Kidney epithelial cell (primary cell): ENCODE data around the gene ANXA6. TPM values are rescaled to one million over a fixed set of nuclear protein-coding genes. Genes with fewer than 3 reads are reported as not detected.

ENCODE experiments used
- DNase-seq: peaks from one replicate; pipeline ENCODE4 v3.0.0-alpha.2; 2010; ENCODE audit warnings: low read depth
- H3K27me3 ChIP-seq: 2 replicates; pipeline ENCODE4 v1.6.0; 2011; ENCODE audit warnings: low read length; ENCODE audit not compliant: control insufficient read depth, insufficient read depth
- H3K36me3 ChIP-seq: 2 replicates; pipeline ENCODE4 v1.5.1; 2011; ENCODE audit warnings: low read length; ENCODE audit not compliant: control insufficient read depth, insufficient read depth
- H3K4me3 ChIP-seq: 2 replicates; pipeline ENCODE4 v1.5.1; 2011; ENCODE audit warnings: low read depth, mild to moderate bottlenecking, control low read depth, low read length
- total RNA-seq: library from RNA; depleted of rRNA; stranded (reverse); fragments of >200 nt; gene quantifications from 2 replicates; pipeline ENCODE4 v1.2.3, GENCODE V29; 2015
- TF ChIP-seq, protein P1 (sequence below): IDR thresholded peaks from 2 replicates; pipeline ENCODE4 v1.5.1; 2011; ENCODE audit warnings: mild to moderate bottlenecking, moderate library complexity, low read length, control low read depth, inconsistent platforms; ENCODE audit not compliant: insufficient read depth, poor library complexity, severe bottlenecking

Gene ANXA6
- total RNA-seq, 1 donor from 2014 or later, result 59.9 TPM

DNA sequence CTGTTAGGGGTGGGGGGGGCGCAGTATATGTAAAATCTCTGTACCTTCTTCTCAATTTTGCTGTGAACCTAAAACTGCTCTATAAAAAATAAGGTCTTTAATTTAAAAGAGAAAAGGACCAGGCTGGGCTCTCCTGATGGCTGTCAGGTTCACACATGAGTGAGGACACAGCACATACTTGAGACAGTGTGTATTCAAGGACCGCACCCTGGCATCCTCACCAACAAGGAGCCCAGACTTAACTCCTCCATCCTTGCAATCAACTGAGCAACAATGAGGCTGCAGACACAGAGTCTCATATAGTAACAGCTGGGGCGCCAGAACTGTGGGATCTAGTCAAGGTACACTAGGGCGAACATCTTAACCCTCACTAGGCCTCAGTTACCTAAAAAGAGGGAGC is 86.6 kb downstream of the ANXA6 start:
- Histone ChIP-seq H3K4me3 (no peak overlapping the region), H3K36me3 (peaks cover 4% of the 10 kb centered on the region), H3K27me3 (no peaks in the 10 kb centered on the region)
- TF ChIP-seq, protein P1, sequence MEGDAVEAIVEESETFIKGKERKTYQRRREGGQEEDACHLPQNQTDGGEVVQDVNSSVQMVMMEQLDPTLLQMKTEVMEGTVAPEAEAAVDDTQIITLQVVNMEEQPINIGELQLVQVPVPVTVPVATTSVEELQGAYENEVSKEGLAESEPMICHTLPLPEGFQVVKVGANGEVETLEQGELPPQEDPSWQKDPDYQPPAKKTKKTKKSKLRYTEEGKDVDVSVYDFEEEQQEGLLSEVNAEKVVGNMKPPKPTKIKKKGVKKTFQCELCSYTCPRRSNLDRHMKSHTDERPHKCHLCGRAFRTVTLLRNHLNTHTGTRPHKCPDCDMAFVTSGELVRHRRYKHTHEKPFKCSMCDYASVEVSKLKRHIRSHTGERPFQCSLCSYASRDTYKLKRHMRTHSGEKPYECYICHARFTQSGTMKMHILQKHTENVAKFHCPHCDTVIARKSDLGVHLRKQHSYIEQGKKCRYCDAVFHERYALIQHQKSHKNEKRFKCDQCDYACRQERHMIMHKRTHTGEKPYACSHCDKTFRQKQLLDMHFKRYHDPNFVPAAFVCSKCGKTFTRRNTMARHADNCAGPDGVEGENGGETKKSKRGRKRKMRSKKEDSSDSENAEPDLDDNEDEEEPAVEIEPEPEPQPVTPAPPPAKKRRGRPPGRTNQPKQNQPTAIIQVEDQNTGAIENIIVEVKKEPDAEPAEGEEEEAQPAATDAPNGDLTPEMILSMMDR, result no peak
- no peak for DNase-seq

GRCh38 chr5:151070449-151070848 is 87.1 kb downstream of the ANXA6 start:
- no peaks in the 10 kb centered on the region for H3K27me3 ChIP-seq
- peaks cover 4% of the 10 kb centered on the region for H3K36me3 ChIP-seq
- no peak for DNase-seq
- H3K4me3 ChIP-seq, result no peak overlapping the region
- TF ChIP-seq, protein P1, result no peak

GRCh38 chr5:151068433-151069197 is 89.0 kb downstream of the ANXA6 start:
- no peaks in the 10 kb centered on the region for H3K27me3 ChIP-seq
- peaks cover 4% of the 10 kb centered on the region for H3K36me3 ChIP-seq
- TF ChIP-seq, protein P1, result no peak
- H3K4me3 ChIP-seq, result no peak overlapping the region
- no peak for DNase-seq

DNA sequence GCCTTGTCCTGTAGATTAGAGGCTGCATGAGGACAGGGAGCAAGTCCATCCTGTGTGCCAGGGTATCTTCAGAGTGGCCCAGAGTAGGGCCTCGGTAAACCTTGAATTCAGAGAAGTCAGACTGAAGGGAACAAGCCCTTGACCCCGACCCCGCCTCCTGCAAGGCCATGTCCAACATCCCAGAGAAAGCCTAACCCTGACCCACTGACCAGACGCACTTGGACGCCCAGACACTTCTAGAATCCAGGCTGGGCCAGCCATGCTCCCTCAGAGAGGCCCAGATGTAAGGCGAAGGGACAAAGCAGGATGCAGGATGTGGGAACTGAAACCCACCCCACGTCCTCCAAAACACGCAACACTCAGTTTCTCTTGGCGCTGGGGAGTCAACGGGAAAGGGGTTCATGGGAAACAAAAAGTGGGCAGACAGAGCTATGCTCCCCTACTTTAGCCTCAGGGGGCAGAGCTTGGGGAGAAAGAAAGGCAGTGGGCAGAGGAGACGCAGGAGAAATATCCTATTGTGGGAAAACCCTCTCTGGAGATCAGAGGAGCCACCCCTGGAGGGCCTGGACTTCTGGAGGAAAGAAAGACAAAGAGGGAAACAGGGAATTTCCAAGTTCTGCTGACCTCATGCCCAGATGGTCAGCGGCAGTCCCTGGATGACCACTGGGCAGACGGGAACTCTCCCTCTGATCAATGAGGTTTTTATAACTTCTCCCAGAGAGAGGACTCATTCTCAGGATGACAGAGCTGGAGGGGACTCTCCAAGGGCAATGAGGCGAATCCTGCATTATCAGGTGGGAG is 89.7 kb downstream of the ANXA6 start:
- Histone ChIP-seq H3K27me3 (no peaks in the 10 kb centered on the region), H3K36me3 (peaks cover 3% of the 10 kb centered on the region), H3K4me3 (no peak overlapping the region)
- TF ChIP-seq, protein P1, result no peak
- DNase-seq, result no peak

DNA sequence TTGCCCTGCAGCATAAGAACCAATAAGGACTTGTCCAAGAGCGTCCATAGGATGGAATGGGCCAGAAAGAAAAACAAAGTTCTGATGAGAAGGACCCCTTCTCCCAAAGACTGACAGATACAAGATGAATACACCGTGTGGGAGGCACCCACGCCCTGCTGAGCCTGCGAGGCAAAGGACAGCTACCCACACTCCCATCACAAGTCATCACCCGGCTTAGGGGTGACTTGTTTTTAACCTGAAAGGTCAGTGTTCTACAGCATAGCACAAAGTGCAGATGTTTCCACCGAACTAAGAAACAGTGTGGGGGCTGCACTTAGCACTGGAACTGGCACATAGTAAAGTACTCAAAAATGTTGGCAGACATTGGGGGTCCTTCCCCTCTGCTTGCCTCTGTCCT is 90.7 kb downstream of the ANXA6 start:
- peaks cover 5% of the 10 kb centered on the region for H3K36me3 ChIP-seq

More for the DNA sequence above, 90.7 kb downstream of the ANXA6 start:
- no peaks in the 10 kb centered on the region for H3K27me3 ChIP-seq
- no peak overlapping the region for H3K4me3 ChIP-seq
- DNase-seq, result no peak
- TF ChIP-seq, protein P1, result no peak
